A204.1 (cell line): Measurements from ENCODE around the gene ZKSCAN5.

Experiments
- FAIRE-seq: peaks from 2 replicates; lab custom pipeline; 2012; peaks lifted over from hg19 to GRCh38; lab: Jason Lieb, UNC

Gene ZKSCAN5

GRCh38 chr7:99504603-99505323, at the start of gene ZKSCAN5:
Gene ZKSCAN5 (plus strand): TSS chr7:99504662. CDS start chr7:99506045, 1,383 bp downstream.
- peak; percentile 37 for FAIRE-seq

DNA sequence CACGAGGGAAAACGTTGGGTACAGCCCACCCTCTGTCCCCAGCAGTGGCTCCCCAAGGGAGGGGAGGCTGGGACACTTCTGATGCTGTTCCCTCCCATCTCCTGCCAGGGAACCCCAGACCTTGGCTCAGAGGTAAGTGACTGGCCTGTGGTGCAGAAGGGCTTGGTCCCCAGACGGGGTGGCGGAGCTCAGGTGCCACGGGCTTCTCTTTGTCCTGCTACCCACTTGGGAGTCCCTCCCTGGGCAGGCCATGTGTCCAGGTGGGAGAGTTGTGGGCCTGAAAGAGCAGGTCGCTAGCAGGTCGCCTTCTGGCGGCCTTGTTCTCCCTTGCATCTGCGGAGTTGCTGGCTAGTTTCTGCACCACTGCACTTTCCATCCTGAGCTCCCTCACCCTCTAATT, 48.6 kb upstream of the ZKSCAN5 start:
- FAIRE-seq: no peak

DNA sequence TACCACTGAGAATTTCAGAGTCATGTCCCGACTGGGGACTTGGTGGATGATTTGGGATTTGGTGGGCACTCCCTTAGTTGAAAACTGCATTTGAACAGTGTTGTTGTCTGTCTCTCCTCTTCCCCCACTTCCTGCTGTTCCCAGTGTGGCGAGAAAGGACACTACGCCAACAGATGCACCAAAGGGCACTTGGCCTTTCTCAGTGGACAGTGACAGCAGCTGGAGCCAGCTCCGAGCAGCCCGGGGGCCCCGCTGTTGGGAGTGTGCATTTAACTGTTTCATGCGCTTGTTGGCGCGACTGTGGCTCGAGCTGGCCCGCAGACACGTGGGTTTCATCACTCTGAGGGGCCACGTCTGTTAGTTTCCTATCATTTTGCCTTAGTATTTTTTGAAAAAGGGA, 48.2 kb upstream of the ZKSCAN5 start:
- FAIRE-seq: no peak

DNA sequence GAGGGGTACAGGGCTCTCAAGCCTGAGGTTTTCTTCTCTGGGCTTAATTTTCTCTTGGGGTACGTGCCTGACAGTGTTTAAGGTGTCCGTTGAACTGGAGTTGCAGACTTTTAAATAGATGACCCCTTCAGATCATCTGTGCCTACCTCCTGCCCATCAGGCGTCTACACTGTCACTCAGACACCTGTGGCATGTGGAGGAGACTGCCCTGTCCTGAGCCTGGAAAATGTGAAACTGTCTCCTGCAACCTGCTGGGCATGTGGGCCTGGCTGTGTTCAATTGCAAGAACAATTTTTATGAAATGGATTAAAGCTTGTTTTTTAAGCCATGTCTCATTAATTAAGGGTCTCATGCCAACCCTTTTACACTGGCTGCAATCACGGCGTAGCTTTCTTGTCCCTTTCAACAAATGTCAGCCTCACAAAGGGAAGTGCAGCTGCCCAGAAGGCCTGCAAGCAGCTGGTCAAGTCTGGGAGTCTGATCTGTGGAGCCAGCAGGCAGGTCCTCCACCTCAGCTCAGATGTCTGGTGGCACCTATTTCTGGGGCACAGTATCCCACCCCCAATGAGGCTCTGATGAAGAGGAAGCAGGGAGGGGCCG, 47.3 kb upstream of the ZKSCAN5 start:
- no peak for FAIRE-seq

GRCh38 chr7:99457650-99458493, 46.6 kb upstream of the ZKSCAN5 start:
- no peak for FAIRE-seq

- FAIRE-seq: no peak
These were observed 45.4 kb upstream of the ZKSCAN5 start for GRCh38 chr7:99459087-99459486.

DNA sequence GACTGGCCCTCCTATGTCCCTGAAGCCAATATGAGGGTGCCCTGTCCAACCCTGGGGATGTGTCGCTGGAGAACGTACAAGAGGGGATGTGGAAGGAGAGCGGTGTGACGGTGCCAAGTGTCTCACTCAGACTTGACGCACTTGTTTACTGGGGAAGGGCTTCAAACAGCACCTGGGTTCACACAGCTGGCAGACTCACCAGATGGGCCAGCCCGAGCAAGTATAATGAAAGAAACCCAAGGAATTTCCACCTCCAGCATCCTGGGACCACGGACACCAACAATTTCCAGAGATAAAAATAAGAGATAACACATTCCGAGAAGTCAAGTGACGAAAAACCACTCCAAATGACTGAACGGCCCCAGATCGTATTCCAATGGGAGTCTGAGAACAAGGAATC, 43.8 kb upstream of the ZKSCAN5 start:
- no peak for FAIRE-seq

DNA sequence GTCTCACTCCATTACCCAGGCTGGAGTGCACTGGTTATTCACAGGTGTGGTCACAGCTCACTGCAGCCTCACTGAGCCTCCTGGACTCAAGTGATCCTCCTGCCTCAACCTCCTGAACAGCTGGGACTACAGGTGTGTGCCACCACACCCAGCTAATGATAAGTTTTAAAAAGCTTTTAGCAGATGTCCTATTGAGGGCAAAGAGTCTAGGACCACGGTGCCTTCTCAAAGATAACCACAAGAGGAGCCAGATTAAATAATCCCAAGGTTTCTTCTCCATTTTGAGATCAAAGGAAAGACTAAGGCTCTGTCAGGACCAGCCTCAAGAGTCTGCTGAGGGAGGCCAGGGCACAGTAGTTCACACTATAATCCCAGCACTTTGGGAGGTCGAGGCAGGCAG, 43.2 kb upstream of the ZKSCAN5 start:
- no peak for FAIRE-seq

GRCh38 chr7:99465421-99465768, 39.1 kb upstream of the ZKSCAN5 start:
- FAIRE-seq: no peak

- no peak for FAIRE-seq
These were observed 36.0 kb upstream of the ZKSCAN5 start for GRCh38 chr7:99468336-99468918.

GRCh38 chr7:99469381-99470065, 34.9 kb upstream of the ZKSCAN5 start:
- FAIRE-seq: no peak

- FAIRE-seq: peak; percentile 99
These were observed 31.7 kb upstream of the ZKSCAN5 start, which contains the start of gene ZNF789 for GRCh38 chr7:99472561-99473314. Gene ZNF789 (plus strand): TSS chr7:99472890. CDS start chr7:99476457, 3,567 bp downstream.

- FAIRE-seq: no peak
These were observed 31.2 kb upstream of the ZKSCAN5 start for GRCh38 chr7:99473315-99473596.

DNA sequence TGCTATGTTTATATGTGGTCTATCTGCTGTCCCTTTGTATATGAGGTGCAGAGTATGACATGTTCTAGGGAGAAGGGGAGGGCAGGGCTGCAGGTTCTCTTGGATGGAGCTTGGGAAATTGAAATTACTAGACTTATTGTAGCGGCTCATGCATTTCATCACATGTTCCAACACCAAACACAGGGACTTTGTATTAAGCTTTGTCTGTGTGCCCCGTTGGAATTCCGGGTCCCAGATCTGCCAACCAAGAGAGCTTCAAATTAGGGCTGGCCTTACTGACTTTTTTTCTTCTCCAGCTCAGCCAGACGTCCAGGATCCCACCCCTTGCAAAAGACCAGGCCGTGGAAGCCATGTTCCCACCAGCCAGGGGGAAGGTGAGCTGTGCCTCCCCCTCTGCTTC, 28.4 kb upstream of the ZKSCAN5 start:
- no peak for FAIRE-seq

- FAIRE-seq: no peak
These were observed 25.7 kb upstream of the ZKSCAN5 start for GRCh38 chr7:99478464-99479440.

DNA sequence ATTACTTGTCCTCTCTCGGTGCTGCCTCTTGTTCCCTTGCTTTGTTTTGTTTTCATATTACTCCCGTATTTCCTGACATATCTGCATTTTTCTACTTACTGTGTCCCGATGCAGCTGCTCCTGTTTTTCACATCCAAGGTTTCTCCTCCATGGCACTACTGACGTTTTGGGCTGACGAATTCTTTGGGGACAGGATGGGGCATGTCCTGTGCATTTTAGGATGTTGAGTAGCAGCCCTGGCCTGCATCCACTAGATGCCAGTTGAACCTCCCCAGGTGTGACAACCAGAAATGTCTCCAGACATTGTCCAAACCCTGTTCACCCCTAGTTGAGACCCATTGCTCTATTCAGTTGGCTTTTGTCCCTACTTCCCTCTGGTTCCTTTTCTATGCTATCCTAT, 19.4 kb upstream of the ZKSCAN5 start:
- FAIRE-seq: no peak

- no peak for FAIRE-seq
These were observed 15.2 kb upstream of the ZKSCAN5 start for GRCh38 chr7:99489235-99489634.

DNA sequence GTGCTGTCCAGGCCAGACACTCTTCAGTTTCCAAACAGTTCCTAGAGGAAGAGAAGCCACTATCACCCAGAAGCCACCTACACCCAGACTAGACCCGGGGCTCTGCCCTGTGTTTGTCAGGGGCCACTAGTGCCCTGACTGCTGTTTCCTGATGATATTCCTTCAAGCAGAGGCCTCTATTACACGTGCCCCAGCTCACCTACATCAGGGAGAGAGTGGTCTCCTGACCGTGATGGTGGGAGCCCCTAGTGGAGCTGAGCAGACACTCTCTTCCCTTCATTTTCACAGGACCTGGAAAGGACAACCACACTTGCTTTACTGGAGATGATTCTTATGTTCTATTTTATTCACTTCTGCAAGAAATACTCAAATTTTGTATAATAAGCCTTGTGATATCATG, 13.6 kb upstream of the ZKSCAN5 start:
- no peak for FAIRE-seq

- FAIRE-seq: no peak
These were observed 10.6 kb upstream of the ZKSCAN5 start for GRCh38 chr7:99493823-99494222.

GRCh38 chr7:99497766-99498545, 6.5 kb upstream of the ZKSCAN5 start:
- no peak for FAIRE-seq
